Globus pallidus (tissue), 1 donor: ENCODE measurements around the gene TBX2.

Source experiments
- DNase-seq: peaks from one replicate; pipeline ENCODE4 v3.0.0-alpha.2; 2015; ENCODE audit warnings: low spot score

Gene TBX2

DNA sequence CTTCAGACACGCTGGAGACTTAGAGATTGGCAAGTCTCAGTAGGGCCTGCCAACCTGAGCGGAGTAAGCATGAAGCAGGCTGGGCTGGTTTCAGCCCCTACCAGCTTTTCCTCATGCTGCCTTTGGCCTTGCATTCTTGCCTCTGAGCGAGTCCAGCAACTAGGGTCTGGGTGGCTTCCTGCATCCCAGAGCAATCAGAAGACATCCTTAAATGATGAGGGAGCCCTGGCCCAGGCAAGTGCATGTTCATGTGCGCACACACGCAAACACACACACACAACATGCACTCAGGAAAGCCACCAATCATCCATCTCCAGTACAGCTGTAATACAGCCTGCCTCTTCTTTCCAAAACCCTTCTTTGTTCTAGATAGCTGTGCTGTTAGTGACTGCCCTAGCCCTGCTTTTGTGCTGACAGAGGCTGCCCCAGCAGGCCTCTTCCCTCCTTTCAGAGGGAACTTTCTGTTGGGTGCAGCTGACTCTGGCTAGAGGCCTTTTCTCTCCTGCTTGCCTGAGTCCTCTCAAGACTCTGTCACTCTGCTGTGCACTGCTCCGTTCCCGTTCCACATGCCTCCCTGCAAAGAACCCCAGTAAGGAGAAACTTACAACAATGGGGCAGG lies 30.7 kb upstream of the TBX2 start:
- DNase-seq = peak; percentile 17

DNA sequence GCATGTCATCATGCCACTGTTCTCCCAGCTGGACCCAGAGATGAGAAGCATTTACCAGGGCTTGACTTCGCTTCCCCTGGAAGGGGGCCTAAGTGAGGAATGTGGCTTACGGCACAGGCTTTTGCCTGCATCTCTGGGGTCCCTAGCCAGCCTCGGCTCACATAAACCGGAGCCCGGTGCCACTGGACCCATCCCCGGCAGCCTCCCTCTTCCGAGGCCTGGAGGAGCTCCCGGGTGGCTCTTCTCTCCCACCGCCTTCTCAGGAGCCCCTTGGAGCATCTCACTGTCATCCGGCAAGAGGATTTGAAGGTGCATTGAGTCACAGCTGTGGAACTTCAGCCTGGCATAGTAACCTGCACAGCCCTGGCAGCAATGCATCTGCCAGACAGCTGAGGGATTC lies 29.9 kb upstream of the TBX2 start:
- no peak for DNase-seq

GRCh38 chr17:61371179-61371578 lies 28.5 kb upstream of the TBX2 start:
- no peak for DNase-seq

- DNase-seq = no peak
Measured at GRCh38 chr17:61371606-61372005, 28.0 kb upstream of the TBX2 start.

GRCh38 chr17:61372436-61372835 lies 27.2 kb upstream of the TBX2 start:
- DNase-seq = no peak

- DNase-seq = no peak
Measured at GRCh38 chr17:61376931-61377838, 22.5 kb upstream of the TBX2 start.

GRCh38 chr17:61378658-61379456 lies 20.8 kb upstream of the TBX2 start:
- DNase-seq = no peak

- no peak for DNase-seq
Measured at GRCh38 chr17:61379457-61380216, 20.0 kb upstream of the TBX2 start.

GRCh38 chr17:61380217-61380835 lies 19.3 kb upstream of the TBX2 start:
- DNase-seq = no peak

DNA sequence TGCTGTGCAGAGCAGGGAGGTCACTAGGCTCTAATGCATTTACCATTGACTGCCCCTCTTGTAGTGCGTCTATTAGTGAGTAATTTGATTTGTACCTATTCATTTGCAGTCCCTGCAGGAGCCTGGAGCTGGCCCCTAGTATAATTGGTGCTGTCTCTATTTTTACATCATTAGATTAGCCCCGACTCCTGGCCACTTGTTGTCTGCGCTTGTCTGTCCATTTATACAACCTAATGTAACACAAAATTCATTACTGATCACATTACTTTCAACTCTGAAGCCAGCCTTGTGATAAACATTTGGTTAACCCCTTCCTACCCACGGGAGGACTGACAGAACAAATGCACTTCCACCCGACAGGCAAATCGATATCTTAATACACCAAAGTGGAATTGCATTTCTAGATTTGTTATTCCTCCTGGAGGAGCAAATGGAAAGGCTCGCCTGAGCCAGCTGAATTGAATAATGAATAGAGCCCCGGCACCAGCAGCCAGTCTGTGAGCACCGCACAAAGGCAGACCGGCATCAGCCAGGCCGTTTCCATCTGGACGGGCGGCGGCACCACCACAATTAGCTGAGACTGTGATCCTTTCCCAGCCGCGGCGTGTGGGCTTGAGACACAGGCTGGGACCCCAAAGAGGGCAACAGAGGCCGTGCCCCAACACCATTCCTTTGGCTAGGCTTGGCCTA lies 18.7 kb upstream of the TBX2 start:
- no peak for DNase-seq

DNA sequence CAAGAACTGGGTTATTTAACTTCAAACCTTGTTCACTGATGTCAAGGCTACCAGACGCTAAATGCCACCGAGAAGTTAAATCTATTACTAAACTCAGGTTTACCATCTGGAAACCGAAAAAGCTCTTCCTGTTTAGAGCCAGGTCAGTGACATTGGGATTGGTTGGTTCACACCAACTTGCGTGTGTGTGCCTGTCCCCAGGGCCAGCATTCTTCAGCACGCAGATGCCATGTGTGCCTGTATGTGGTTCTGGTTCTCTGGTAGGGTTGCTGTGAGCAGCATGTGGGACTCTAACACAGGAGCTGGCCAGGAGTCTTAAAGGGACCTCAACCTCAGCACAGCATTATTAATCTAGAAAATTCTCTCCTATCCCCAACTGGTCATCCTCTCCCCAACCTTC lies 18.1 kb upstream of the TBX2 start:
- no peak for DNase-seq

GRCh38 chr17:61382796-61383688 lies 16.6 kb upstream of the TBX2 start:
- no peak for DNase-seq

DNA sequence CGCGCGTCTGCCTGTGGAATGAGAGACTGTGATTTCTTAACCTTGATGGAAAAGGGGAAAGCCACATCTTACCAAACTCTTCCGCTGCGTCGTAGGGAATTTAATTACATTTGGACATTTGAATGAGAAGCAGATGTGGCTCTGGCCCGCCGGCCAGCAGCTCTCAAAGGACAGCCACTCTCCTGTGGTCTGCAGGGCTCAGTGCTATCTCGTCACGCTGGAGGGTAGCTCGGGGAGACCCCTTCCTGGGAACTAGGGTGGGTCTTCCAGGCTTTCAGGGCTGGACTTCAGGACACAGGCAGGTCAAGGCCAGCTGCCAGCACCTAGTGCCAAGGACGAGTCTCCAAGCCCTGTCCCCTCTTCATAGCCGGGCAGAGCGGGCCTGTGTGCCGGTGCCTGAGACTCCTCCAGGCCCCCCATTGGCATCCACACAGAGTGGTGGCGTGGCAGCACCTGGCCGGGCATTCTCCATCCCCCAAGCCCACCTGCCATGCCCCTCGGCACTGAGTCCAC lies 15.9 kb upstream of the TBX2 start:
- DNase-seq = no peak

- no peak for DNase-seq
Measured at GRCh38 chr17:61384354-61384691, 15.3 kb upstream of the TBX2 start.

DNA sequence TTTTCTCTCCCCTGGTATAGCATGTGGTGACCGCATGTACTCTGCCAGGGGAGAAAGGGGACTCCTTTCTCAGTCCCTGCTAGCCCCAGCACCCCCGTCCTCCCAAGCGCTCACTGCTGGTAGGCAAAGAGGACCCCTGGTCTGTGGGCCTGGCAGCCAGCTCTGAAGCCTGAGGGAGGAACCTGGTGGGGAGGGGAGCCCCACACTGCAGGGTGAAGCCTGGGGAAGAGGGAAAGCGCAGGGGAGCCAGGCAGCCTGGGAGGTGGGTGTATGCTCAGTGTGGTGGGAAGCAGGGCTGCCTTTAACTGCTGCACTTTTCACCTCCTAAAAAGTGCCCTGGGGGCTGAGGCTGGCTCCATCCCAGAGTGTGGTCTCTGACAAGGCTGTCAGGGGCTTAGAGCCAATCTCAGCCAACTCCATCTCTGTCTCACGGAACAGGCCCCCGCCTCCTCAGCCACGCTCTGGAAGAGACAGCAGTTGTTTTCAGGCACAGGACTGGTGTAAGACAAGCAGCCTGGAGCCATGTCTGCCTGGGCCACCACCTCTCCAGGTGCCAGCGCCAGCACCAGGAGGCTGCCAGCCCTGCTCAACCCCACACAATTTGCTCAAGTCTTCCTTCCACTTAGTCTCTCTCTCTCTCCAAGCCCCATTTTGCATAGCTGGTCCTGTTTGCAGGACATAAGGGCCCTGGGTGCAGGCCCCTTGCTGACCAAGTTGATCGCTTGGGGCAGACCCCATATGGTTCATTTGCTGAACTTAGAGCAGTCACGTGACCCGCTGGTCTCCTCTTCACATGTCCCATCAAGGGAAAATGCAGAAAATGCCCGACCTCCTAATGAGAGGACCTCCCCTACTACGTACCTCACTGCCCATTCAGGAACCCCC lies 14.7 kb upstream of the TBX2 start:
- DNase-seq = no peak

GRCh38 chr17:61385577-61386236 lies 13.9 kb upstream of the TBX2 start:
- DNase-seq = no peak

GRCh38 chr17:61386251-61386650 lies 13.4 kb upstream of the TBX2 start:
- DNase-seq = no peak

DNA sequence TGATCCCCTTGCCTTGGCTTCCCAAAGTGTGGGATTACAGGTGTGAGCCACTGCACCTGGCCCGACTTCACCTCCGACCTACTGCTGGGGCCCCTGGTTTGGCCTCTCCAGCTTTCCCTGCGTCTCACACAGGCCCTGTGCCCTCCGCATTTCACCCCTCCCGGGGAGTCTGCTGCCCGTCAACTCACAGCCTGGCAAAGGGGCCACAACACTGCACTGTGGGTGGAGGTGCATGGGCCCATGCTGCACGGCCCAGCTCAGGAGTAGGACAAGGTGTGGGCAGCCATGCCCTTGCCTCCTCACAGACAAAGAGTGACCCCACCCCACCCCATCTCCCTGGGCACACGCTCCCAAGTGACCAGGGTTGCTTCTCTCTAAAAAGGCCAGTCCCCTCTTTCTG lies 12.6 kb upstream of the TBX2 start:
- DNase-seq = no peak
